Activated naive CD4-positive, alpha-beta T cell (primary cell): Measurements from ENCODE around the gene EXOC6B.

Experiments used
- DNase-seq, 4 experiments: peaks; one replicate each; lab custom pipeline; 2025; lab: John Stamatoyannopoulos, UW

EXOC6B gene

GRCh38 chr2:72361521-72361920, 464.3 kb downstream of the EXOC6B start:
- DNase-seq = no peak

DNA sequence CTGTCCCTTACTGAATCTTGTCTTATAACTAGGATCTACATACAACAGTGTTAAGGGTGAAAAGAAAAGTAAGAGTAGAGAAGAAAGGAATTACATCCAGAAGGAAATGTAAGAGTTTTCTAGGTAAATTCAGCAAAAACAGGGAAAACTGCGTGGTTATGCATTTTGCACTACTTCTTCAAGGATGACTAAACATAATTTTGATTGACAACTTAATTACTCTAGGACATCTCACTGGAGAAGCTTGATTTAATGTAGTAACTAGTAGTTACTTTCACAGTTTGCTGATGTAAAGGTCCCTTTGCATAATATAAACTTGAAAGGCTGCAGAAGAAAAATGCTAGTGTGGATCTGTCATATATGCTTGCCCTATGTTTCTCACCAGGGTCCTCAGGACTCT, 464.8 kb downstream of the EXOC6B start:
- no peak for DNase-seq

DNA sequence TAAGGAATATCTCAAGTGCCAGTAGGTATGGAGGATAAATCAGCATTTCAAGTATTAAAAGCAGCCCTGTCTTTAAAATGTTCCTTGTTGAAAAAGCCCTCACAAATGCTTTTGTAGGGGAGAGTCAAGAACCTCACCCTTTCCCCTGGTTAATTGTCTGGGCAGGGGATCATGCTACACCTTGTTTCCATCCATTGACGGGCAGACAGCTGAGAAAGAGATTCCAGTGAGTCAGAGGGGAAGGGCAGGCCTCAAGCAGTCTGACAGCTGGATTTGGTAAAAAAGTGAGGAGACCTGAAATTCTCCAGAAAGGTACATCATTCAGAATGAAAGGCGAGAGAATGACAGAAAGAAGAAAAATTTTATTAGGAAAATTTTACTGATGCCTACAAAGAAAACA, 475.0 kb downstream of the EXOC6B start:
- DNase-seq = no peak

- no peak for DNase-seq
These were observed 476.8 kb downstream of the EXOC6B start for GRCh38 chr2:72349016-72349415.

GRCh38 chr2:72347081-72347480, 478.8 kb downstream of the EXOC6B start:
- DNase-seq = no peak

DNA sequence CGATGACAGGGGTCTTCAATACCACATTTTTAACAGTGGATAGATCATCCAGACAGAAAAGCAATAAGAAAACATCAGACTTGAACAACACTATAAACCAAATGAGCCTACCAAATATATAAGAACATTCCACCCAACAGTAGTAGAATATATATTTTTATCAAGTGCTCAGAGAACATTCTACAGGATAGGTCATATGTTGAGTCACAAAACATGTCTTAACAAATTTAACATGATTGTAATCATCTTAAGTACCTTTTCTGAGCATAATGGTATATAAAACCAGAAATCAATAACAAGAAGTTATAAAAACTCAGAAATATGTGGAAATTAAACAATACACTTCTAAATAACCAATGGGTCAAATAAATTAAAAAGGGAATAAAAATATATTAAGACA, 484.2 kb downstream of the EXOC6B start:
- DNase-seq = no peak

- no peak for DNase-seq
These were observed 485.2 kb downstream of the EXOC6B start for GRCh38 chr2:72340665-72341064.

GRCh38 chr2:72338076-72338475, 487.8 kb downstream of the EXOC6B start:
- no peak for DNase-seq

DNA sequence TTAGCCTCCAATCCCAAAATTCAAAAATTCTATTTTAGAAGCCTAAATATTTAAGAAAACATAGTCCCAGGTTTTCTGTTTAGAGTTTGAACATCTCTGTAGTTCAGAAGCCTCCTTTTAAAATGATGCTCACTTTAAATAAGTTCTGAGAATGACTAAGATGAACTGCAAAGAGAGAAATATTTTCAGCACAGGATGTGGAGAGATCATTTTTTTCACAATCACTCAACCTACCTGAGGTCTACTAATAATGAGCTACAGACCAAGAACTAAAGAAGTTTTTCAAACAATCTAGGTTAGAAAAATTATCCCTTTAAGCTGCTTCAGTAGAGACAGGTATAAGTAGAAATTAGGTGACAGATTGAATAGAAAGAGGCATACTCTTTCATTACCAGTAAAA, 493.1 kb downstream of the EXOC6B start:
- no peak for DNase-seq

DNA sequence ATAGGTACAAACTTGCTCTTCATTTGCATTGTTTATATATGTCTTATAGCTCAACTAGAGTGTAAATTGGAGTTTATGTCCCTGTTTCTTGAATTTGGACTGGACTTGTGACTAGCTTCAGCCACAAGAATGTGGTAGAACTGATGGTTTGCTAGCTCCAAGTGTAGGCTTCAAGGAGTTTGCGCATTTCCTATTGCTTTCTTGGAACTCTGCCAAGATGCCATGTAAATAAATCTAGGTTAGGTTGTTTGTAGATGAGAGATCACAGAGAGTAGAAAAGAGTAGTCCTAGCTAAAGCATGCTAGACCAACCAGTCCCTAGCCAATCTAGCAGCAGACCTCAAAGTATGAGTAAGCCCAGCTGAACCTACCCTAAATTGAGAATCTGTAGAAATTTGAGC, 495.2 kb downstream of the EXOC6B start:
- no peak for DNase-seq

GRCh38 chr2:72326759-72327158, 499.1 kb downstream of the EXOC6B start:
- no peak for DNase-seq

GRCh38 chr2:72325592-72326422, 500.0 kb downstream of the EXOC6B start:
- DNase-seq = no peak

- no peak for DNase-seq
These were observed 509.1 kb downstream of the EXOC6B start for GRCh38 chr2:72316774-72317173.

- DNase-seq = no peak
These were observed 525.6 kb downstream of the EXOC6B start for GRCh38 chr2:72300147-72300684.

- DNase-seq = no peak
These were observed 532.2 kb downstream of the EXOC6B start for GRCh38 chr2:72293620-72294019.

GRCh38 chr2:72292433-72292832, 533.4 kb downstream of the EXOC6B start:
- no peak for DNase-seq

GRCh38 chr2:72291059-72291458, 534.8 kb downstream of the EXOC6B start:
- no peak for DNase-seq

DNA sequence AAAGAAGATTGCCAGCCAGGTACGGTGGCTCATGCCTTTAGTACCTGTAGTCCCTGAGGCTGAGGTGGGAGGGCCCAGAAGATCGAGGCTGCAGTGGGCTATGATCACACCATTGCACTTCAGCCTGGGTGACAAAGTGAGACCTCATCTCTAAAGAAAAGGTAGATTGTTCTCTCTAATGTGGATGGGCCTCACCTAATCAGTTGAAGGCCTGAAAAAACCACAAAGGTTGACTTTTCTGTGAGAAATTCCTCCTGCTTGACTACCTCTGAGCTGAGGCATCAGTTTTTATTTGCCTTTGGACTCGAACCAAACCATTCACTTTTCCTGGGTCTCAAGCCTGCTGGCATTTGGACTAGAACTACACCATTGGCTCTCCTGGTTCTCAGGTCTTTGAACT, 536.1 kb downstream of the EXOC6B start:
- DNase-seq = no peak

GRCh38 chr2:72289283-72289682, 536.5 kb downstream of the EXOC6B start:
- DNase-seq = no peak

DNA sequence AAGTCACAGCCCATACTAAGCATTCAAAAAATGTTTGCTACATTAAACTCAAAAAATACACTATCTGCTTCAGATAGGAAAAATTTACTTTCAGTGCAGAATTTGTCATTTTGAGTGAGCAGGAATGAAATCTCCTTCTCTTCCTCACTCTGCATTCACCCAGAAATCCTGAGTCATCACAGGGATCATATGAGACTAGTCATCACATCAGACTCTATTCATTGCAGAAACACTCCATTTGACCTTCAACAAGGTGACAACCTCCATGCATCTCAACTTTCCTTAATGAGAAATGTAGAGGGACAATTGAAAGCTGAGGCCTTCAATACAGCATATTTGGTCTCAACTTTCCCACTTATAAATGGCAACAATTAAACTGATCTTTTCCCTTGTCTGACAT, 547.8 kb downstream of the EXOC6B start:
- DNase-seq = no peak

- DNase-seq = no peak
These were observed 549.0 kb downstream of the EXOC6B start for GRCh38 chr2:72276876-72277275.

DNA sequence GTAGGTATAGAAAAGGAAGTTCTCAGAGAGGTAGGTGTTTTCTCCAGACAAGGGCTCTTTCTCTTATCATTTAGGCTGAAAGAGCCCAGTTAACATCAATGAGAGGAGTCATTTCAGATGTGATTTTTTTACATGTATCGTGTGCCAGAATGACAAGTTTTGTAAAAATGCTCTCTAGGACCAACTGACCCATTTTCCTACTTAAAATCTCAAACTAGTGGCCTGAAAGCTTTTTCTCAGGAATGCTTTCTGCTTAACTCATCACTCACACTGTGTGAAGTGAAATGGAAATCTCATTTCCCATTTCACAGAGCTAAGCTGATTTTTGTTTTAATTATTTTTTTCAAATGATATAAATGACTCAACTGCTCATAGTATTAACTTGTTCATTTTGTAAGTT, 549.5 kb downstream of the EXOC6B start:
- no peak for DNase-seq

GRCh38 chr2:72275084-72275483, 550.7 kb downstream of the EXOC6B start:
- no peak for DNase-seq

DNA sequence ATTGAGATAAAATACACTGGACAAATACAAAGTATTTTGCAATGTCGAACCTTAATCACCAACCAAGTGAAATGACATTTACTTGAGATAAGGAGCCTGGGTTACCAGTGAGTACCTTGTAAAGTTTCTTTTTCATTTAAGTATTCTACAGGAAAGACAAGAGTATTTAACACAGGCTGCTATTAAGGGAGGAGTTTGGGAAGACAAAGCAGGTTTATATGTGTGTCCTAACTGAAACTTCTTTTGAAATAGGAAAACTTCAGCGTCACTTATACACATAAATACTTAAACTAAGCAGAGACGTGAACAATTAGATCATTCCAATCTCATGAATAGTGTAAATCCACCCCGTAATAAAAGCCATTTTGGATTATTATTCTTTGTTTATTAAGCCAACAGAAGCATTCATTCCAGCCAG, 551.4 kb downstream of the EXOC6B start:
- DNase-seq = no peak
